Neural progenitor cell (in vitro differentiated cells): ENCODE measurements around the gene PBX3. TPM values are rescaled to one million over a fixed set of nuclear protein-coding genes. Genes with fewer than 3 reads are reported as not detected.

Experiments used
- DNase-seq: peaks from one replicate; pipeline ENCODE4 v3.0.0-alpha.2; 2016; ENCODE audit warnings: low spot score
- H2AFZ ChIP-seq: fragments of 200-600 bp; sonication (generic); replicated peaks from 2 replicates; pipeline ENCODE4 v1.6.1; 2016; ENCODE audit warnings: antibody characterized with exemption
- H3F3A ChIP-seq: fragments of 200-600 bp; sonication (generic); 2 replicates; pipeline ENCODE4 v1.6.1; 2016; ENCODE audit warnings: antibody characterized with exemption, low read depth
- H3K27ac ChIP-seq: fragments of 200-600 bp; sonication (generic); 2 replicates; pipeline ENCODE4 v1.5.1; 2016; ENCODE audit warnings: mild to moderate bottlenecking
- H3K27me3 ChIP-seq: fragments of 200-600 bp; sonication (generic); 2 replicates; pipeline ENCODE4 v1.6.1; 2016; ENCODE audit warnings: mild to moderate bottlenecking, moderate library complexity
- H3K36me3 ChIP-seq: fragments of 200-600 bp; sonication (generic); 2 replicates; pipeline ENCODE4 v1.5.1; 2016
- H3K4me1 ChIP-seq: fragments of 200-600 bp; sonication (generic); 2 replicates; pipeline ENCODE4 v1.6.1; 2016; ENCODE audit warnings: mixed run types
- H3K4me2 ChIP-seq: fragments of 200-600 bp; sonication (generic); 2 replicates; pipeline ENCODE4 v1.6.1; 2016
- H3K4me3 ChIP-seq: fragments of 200-600 bp; sonication (generic); 2 replicates; pipeline ENCODE4 v1.5.1; 2016
- H3K79me2 ChIP-seq: fragments of 200-600 bp; sonication (generic); 2 replicates; pipeline ENCODE4 v1.6.1; 2016; ENCODE audit warnings: low read depth
- H3K9ac ChIP-seq: fragments of 200-600 bp; sonication (generic); 2 replicates; pipeline ENCODE4 v1.6.1; 2016
- H3K9me3 ChIP-seq: fragments of 200-600 bp; sonication (generic); 2 replicates; pipeline ENCODE4 v1.5.1; 2016; ENCODE audit warnings: low read depth
- H4K20me1 ChIP-seq: fragments of 200-600 bp; sonication (generic); 2 replicates; pipeline ENCODE4 v1.6.1; 2016; ENCODE audit warnings: low read depth
- H3K27ac Mint-ChIP-seq: 3 replicates; pipeline ENCODE4 v1.8.0; 2021; ENCODE audit warnings: mixed read lengths
- H3K27me3 Mint-ChIP-seq: 2 replicates; pipeline ENCODE4 v1.8.0; 2022; ENCODE audit warnings: low read depth, mild to moderate bottlenecking, inconsistent platforms, moderate library complexity, mixed read lengths; ENCODE audit not compliant: insufficient read depth
- H3K36me3 Mint-ChIP-seq: 3 replicates; pipeline ENCODE4 v1.8.0; 2021; ENCODE audit warnings: mixed read lengths
- H3K4me1 Mint-ChIP-seq: 3 replicates; pipeline ENCODE4 v1.8.0; 2021; ENCODE audit warnings: mixed read lengths
- H3K4me3 Mint-ChIP-seq: 3 replicates; pipeline ENCODE4 v1.8.0; 2021; ENCODE audit warnings: mild to moderate bottlenecking, moderate library complexity, mixed read lengths
- H3K9me3 Mint-ChIP-seq: 3 replicates; pipeline ENCODE4 v1.8.0; 2020; ENCODE audit warnings: mixed read lengths
- CTCF ChIP-seq: fragments of 200-600 bp; sonication (generic); IDR thresholded peaks from 2 replicates; pipeline ENCODE4 v1.5.1; 2017; ENCODE audit warnings: antibody characterized with exemption, mild to moderate bottlenecking
- EZH2 ChIP-seq: fragments of 200-600 bp; sonication (generic); IDR thresholded peaks from 2 replicates; pipeline ENCODE4 v1.6.1; 2017; ENCODE audit warnings: antibody characterized with exemption, mild to moderate bottlenecking, moderate library complexity
- EZH2phosphoT487 ChIP-seq: fragments of 200-600 bp; sonication (generic); IDR thresholded peaks from 2 replicates; pipeline ENCODE4 v1.6.1; 2017; ENCODE audit warnings: antibody characterized with exemption
- total RNA-seq: library from RNA; depleted of rRNA; stranded (reverse); fragments of >200 nt; gene quantifications from 2 replicates; pipeline ENCODE4 v1.2.3, GENCODE V29; 2015; ENCODE audit warnings: low replicate concordance

Gene PBX3
- total RNA-seq, 1 donor from 2014 or later: 99.5 TPM

- Mint-ChIP-seq H3K4me3 (no peak overlapping the region), H3K27me3 (peaks cover 3% of the 10 kb centered on the region), H3K4me1 (peaks cover 37% of the 10 kb centered on the region), H3K27ac (no peak overlapping the region), H3K36me3 (peaks cover 6% of the 10 kb centered on the region), H3K9me3 (peaks cover 3% of the 10 kb centered on the region)
- Histone ChIP-seq H3K9ac (no peak overlapping the region), H3K27me3 (no peaks in the 10 kb centered on the region), H3K27ac (peak overlapping the region; percentile 21), H3K4me3 (no peak overlapping the region), H2AFZ (no peak overlapping the region), H3K36me3 (peaks cover 5% of the 10 kb centered on the region), H3K4me2 (peak overlapping the region; percentile 24), H3F3A (peaks cover 14% of the 10 kb centered on the region), H3K79me2 (peaks cover 97% of the 10 kb centered on the region), H3K9me3 (no peaks in the 10 kb centered on the region), H3K4me1 (peaks cover 48% of the 10 kb centered on the region), H4K20me1 (peaks cover 81% of the 10 kb centered on the region)
- no peak for DNase-seq
- TF ChIP-seq EZH2 (no peak), EZH2phosphoT487 (no peak), CTCF (no peak)
These were observed 95.1 kb downstream of the PBX3 start for GRCh38 chr9:125842242-125842641.

DNA sequence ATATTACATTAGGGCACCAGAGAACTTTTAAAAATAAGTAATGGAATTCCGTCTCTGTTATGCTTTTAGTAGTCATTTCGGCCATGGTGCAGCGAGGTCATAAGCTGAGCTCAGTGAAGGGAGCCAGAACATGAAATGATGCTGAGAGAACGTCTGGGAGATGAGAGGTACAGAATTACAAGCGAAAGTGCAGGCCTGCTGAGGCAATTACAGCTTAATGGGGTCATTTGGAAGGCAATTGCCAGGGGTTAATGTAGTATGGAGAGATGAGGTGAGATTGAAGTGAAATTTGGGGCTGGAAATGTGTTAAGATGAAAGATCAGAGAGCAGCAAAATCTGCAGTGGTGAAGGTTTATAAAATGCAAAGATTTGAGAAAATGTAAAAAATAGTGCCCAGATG lies 96.5 kb downstream of the PBX3 start:
- TF ChIP-seq CTCF: no peak
- no peak for TF ChIP-seq EZH2phosphoT487
- no peak for TF ChIP-seq EZH2
- Mint-ChIP-seq H3K4me3 (no peak overlapping the region), H3K36me3 (peaks cover 6% of the 10 kb centered on the region), H3K27me3 (peaks cover under 1% of the 10 kb centered on the region), H3K27ac (no peak overlapping the region), H3K9me3 (peaks cover 3% of the 10 kb centered on the region), H3K4me1 (peaks cover 37% of the 10 kb centered on the region)
- peaks cover 5% of the 10 kb centered on the region for H3K36me3 ChIP-seq
- peak; percentile 34 for DNase-seq
- H3K9ac ChIP-seq: no peak overlapping the region
- H4K20me1 ChIP-seq: peaks cover 72% of the 10 kb centered on the region
- H3K4me2 ChIP-seq: peak overlapping the region; percentile 1
- no peaks in the 10 kb centered on the region for H3K9me3 ChIP-seq
- peaks cover 40% of the 10 kb centered on the region for H3K4me1 ChIP-seq
- no peak overlapping the region for H3K4me3 ChIP-seq
- no peak overlapping the region for H2AFZ ChIP-seq
- H3F3A ChIP-seq: peaks cover 14% of the 10 kb centered on the region
- no peaks in the 10 kb centered on the region for H3K27me3 ChIP-seq
- H3K27ac ChIP-seq: no peak overlapping the region
- peaks cover 98% of the 10 kb centered on the region for H3K79me2 ChIP-seq

DNA sequence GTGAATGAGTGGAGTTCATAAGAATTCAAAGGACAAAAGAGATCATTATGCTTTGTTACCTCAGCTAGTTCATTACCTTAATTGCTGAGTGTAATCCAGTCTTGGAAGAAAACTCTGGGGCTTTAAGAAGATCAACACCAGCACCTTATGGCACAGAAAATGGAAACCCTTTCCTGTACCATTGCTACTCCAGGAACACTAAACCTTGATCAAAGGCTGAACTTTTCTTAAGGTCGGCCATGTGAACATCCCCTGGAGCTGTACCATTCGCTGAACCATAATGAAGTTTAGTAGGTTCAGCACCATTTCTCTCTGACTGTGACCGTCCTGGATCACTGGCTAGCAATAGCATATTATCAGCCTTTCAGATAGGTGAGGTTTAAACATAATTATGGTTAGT lies 97.4 kb downstream of the PBX3 start:
- H3K4me3 ChIP-seq: no peak overlapping the region
- no peak overlapping the region for H3K27ac Mint-ChIP-seq
- H3K4me2 ChIP-seq: peak overlapping the region; percentile 25

GRCh38 chr9:125845271-125845808 lies 98.2 kb downstream of the PBX3 start:
- TF ChIP-seq CTCF (no peak), EZH2 (no peak), EZH2phosphoT487 (no peak)
- H3K4me1 ChIP-seq: peaks cover 38% of the 10 kb centered on the region
- no peak overlapping the region for H3K9ac ChIP-seq
- Mint-ChIP-seq H3K27me3 (no peaks in the 10 kb centered on the region), H3K9me3 (peaks cover 3% of the 10 kb centered on the region), H3K4me3 (no peak overlapping the region), H3K27ac (no peak overlapping the region), H3K4me1 (peaks cover 38% of the 10 kb centered on the region), H3K36me3 (peaks cover 6% of the 10 kb centered on the region)
- peaks cover 67% of the 10 kb centered on the region for H4K20me1 ChIP-seq
- H3K79me2 ChIP-seq: peaks cover 98% of the 10 kb centered on the region
- no peak overlapping the region for H3K27ac ChIP-seq
- H3K36me3 ChIP-seq: peaks cover 5% of the 10 kb centered on the region
- DNase-seq: no peak
- peaks cover 14% of the 10 kb centered on the region for H3F3A ChIP-seq
- H3K27me3 ChIP-seq: no peaks in the 10 kb centered on the region
- H3K9me3 ChIP-seq: no peaks in the 10 kb centered on the region
- no peak overlapping the region for H3K4me2 ChIP-seq
- no peak overlapping the region for H2AFZ ChIP-seq
- no peak overlapping the region for H3K4me3 ChIP-seq

More for the DNA sequence above, 97.4 kb downstream of the PBX3 start:
- Histone ChIP-seq H3K27ac (no peak overlapping the region), H3K9ac (no peak overlapping the region), H3K79me2 (peaks cover 98% of the 10 kb centered on the region), H4K20me1 (peaks cover 70% of the 10 kb centered on the region), H3K27me3 (no peaks in the 10 kb centered on the region), H3K36me3 (peaks cover 5% of the 10 kb centered on the region), H3F3A (peaks cover 14% of the 10 kb centered on the region), H3K4me1 (peaks cover 38% of the 10 kb centered on the region), H2AFZ (no peak overlapping the region), H3K9me3 (no peaks in the 10 kb centered on the region)
- H3K4me3 Mint-ChIP-seq: no peak overlapping the region
- peaks cover 36% of the 10 kb centered on the region for H3K4me1 Mint-ChIP-seq
- no peak for TF ChIP-seq EZH2phosphoT487
- H3K9me3 Mint-ChIP-seq: peaks cover 3% of the 10 kb centered on the region
- no peak for DNase-seq
- H3K27me3 Mint-ChIP-seq: no peaks in the 10 kb centered on the region
- peaks cover 6% of the 10 kb centered on the region for H3K36me3 Mint-ChIP-seq
